ENCODE measurements around the gene DHRSX. TPM values are rescaled to one million over a fixed set of nuclear protein-coding genes. Genes with fewer than 3 reads are reported as not detected.
A peak's percentile ranks its signal among the peaks of the same experiment; 100 is the strongest.
"Not testable (repeated sequence)": the region's sequence is repeated elsewhere in the genome, so short reads cannot be mapped to it uniquely, and the experiment has no call there.

Gene DHRSX
- total RNA-seq, 1 donor from 2014 or later = 65.4 TPM

- H3K4me1 Mint-ChIP-seq (ENCODE audit: low read depth) = peaks cover 2% of the 10 kb centered on the region
- H3K36me3 Mint-ChIP-seq (ENCODE audit: insufficient read depth) = peaks cover 10% of the 10 kb centered on the region
- no peak overlapping the region for H3K4me3 Mint-ChIP-seq (ENCODE audit: low read depth)
- no peak for DNase-seq (ENCODE audit: low spot score, unreplicated experiment)
- H3K9me3 Mint-ChIP-seq (ENCODE audit: low read depth) = peaks cover 4% of the 10 kb centered on the region
- no peaks in the 10 kb centered on the region for H3K27me3 Mint-ChIP-seq
- H3K27ac Mint-ChIP-seq = no peak overlapping the region
- TF ChIP-seq, protein P1, sequence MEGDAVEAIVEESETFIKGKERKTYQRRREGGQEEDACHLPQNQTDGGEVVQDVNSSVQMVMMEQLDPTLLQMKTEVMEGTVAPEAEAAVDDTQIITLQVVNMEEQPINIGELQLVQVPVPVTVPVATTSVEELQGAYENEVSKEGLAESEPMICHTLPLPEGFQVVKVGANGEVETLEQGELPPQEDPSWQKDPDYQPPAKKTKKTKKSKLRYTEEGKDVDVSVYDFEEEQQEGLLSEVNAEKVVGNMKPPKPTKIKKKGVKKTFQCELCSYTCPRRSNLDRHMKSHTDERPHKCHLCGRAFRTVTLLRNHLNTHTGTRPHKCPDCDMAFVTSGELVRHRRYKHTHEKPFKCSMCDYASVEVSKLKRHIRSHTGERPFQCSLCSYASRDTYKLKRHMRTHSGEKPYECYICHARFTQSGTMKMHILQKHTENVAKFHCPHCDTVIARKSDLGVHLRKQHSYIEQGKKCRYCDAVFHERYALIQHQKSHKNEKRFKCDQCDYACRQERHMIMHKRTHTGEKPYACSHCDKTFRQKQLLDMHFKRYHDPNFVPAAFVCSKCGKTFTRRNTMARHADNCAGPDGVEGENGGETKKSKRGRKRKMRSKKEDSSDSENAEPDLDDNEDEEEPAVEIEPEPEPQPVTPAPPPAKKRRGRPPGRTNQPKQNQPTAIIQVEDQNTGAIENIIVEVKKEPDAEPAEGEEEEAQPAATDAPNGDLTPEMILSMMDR (IDR thresholded peaks at IDR 0.05; ENCODE audit: unreplicated experiment) = no peak
These were observed 42.5 kb downstream of the DHRSX start for GRCh38 chrX:2458309-2458708.

GRCh38 chrX:2457289-2458133 lies 43.3 kb downstream of the DHRSX start:
- no peak for DNase-seq (ENCODE audit: low spot score, unreplicated experiment)
- peaks cover 15% of the 10 kb centered on the region for H3K36me3 Mint-ChIP-seq (ENCODE audit: insufficient read depth)
- peaks cover 9% of the 10 kb centered on the region for H3K9me3 Mint-ChIP-seq (ENCODE audit: low read depth)
- H3K4me1 Mint-ChIP-seq (ENCODE audit: low read depth) = peaks cover 2% of the 10 kb centered on the region
- TF ChIP-seq, protein P1 (IDR thresholded peaks at IDR 0.05; ENCODE audit: unreplicated experiment) = no peak
- H3K4me3 Mint-ChIP-seq (ENCODE audit: low read depth) = no peak overlapping the region
- no peaks in the 10 kb centered on the region for H3K27me3 Mint-ChIP-seq
- no peak overlapping the region for H3K27ac Mint-ChIP-seq

GRCh38 chrX:2456091-2456490 lies 44.7 kb downstream of the DHRSX start:
- peak overlapping the region; percentile 29 for H3K27ac Mint-ChIP-seq
- not testable (repeated sequence) for DNase-seq (ENCODE audit: low spot score, unreplicated experiment); H3K4me3 Mint-ChIP-seq (ENCODE audit: low read depth); H3K9me3 Mint-ChIP-seq (ENCODE audit: low read depth); H3K27me3 Mint-ChIP-seq; H3K4me1 Mint-ChIP-seq (ENCODE audit: low read depth)
- H3K36me3 Mint-ChIP-seq (ENCODE audit: insufficient read depth) = peaks cover 23% of the 10 kb centered on the region

GRCh38 chrX:2454620-2455019 lies 46.2 kb downstream of the DHRSX start:
- H3K4me1 Mint-ChIP-seq (ENCODE audit: low read depth); H3K9me3 Mint-ChIP-seq (ENCODE audit: low read depth); H3K27ac Mint-ChIP-seq; DNase-seq (ENCODE audit: low spot score, unreplicated experiment); H3K4me3 Mint-ChIP-seq (ENCODE audit: low read depth); H3K27me3 Mint-ChIP-seq: not testable (repeated sequence)
- H3K36me3 Mint-ChIP-seq (ENCODE audit: insufficient read depth) = peaks cover 24% of the 10 kb centered on the region

GRCh38 chrX:2452799-2453198 lies 48.0 kb downstream of the DHRSX start:
- TF ChIP-seq, protein P1 (IDR thresholded peaks at IDR 0.05; ENCODE audit: unreplicated experiment) = no peak
- no peak for DNase-seq (ENCODE audit: low spot score, unreplicated experiment)

GRCh38 chrX:2452317-2452784 lies 48.4 kb downstream of the DHRSX start:
- Mint-ChIP-seq H3K27ac (no peak overlapping the region), H3K36me3 (ENCODE audit: insufficient read depth) (peaks cover 25% of the 10 kb centered on the region), H3K27me3 (no peaks in the 10 kb centered on the region), H3K9me3 (ENCODE audit: low read depth) (peaks cover 9% of the 10 kb centered on the region), H3K4me1 (ENCODE audit: low read depth) (no peaks in the 10 kb centered on the region), H3K4me3 (ENCODE audit: low read depth) (no peak overlapping the region)
- no peak for DNase-seq (ENCODE audit: low spot score, unreplicated experiment)
- TF ChIP-seq, protein P1 (IDR thresholded peaks at IDR 0.05; ENCODE audit: unreplicated experiment) = no peak

More at GRCh38 chrX:2452799-2453198, 48.0 kb downstream of the DHRSX start:
- Mint-ChIP-seq H3K36me3 (ENCODE audit: insufficient read depth) (peaks cover 21% of the 10 kb centered on the region), H3K4me3 (ENCODE audit: low read depth) (no peak overlapping the region), H3K27me3 (no peaks in the 10 kb centered on the region), H3K9me3 (ENCODE audit: low read depth) (peaks cover 6% of the 10 kb centered on the region), H3K27ac (no peak overlapping the region), H3K4me1 (ENCODE audit: low read depth) (no peaks in the 10 kb centered on the region)

Measured in progenitor cell of endocrine pancreas (in vitro differentiated cells).